HG03280 (cell line): ENCODE measurements around the gene EEF1G.

Experiments used
- ATAC-seq: cut with Tn5 transposase; IDR thresholded peaks from one replicate; pipeline ENCODE4 v1.9.1; 2021; ENCODE audit warnings: mild to moderate bottlenecking, moderate library complexity; ENCODE audit not compliant: unreplicated experiment

EEF1G gene

DNA sequence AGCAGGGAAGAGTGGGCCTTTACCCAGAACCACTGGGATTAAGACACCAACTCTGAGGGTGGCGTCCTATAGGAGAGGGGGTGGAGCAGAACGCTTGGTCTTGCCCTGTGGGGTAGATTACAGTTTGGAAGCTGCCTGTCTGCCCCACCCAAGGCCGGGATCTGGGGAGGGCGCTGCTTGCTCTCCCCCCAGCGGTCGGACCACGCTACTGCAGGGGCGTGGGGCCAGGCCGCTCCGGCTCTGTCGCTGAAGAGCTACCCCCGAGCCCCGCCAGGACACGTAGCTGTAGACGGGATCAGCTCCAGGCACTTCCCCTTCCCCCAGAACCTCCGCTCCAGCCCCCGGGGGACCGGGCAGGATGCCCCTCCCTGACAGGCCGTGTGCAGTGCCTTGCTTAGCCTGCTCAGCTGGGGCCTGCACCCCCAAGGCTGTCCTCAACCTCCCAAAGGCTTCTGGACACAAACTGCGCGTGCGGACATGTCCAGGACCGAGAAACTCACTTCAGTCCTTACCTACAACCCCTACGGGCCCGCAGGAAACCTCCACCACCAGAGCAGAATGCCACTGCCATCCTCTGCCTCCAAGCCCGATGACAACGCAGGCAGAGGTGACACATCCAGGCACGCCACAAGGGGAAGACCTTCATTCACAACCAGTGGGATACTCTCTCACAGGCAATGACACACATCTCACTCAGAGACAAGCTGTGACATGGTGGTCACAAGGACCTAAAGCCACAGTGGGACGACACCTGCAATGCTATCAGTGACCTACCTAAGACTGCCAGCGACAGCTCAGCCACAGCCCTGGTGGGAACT lies 30.7 kb downstream of the EEF1G start:
- ATAC-seq = peak; percentile 36

DNA sequence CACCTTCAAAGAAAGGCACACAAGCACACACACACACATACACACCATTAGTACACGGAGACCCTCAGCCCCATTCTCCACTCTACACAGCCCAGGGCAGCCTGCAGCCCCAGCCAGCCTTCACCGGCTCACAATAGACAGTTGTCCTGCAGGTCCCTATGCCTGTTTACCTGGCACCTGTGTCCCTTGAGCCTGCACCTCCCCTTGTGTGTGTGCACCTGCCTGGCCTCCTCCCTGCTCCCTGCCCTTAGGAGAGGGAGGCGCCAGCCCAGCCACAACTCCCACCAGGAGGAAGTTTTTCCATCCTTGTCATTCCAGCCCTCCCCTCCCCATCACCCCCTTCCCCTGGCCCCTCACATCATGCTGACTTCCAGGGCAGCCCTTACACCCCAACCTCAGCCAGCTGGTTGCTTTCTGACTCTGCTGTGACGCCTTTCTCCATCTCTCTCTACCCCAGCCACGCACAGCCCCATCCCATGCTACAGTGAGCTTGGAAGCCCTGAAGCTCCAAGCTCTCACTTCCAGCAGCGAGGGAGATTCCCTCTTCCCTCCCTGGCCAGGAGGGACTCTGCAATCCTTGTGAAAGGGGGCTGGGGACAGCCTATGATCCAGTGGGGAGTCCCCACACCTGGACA lies 31.5 kb downstream of the EEF1G start:
- no peak for ATAC-seq

GRCh38 chr11:62540804-62541701 lies 32.6 kb downstream of the EEF1G start:
- peak; percentile 45 for ATAC-seq

DNA sequence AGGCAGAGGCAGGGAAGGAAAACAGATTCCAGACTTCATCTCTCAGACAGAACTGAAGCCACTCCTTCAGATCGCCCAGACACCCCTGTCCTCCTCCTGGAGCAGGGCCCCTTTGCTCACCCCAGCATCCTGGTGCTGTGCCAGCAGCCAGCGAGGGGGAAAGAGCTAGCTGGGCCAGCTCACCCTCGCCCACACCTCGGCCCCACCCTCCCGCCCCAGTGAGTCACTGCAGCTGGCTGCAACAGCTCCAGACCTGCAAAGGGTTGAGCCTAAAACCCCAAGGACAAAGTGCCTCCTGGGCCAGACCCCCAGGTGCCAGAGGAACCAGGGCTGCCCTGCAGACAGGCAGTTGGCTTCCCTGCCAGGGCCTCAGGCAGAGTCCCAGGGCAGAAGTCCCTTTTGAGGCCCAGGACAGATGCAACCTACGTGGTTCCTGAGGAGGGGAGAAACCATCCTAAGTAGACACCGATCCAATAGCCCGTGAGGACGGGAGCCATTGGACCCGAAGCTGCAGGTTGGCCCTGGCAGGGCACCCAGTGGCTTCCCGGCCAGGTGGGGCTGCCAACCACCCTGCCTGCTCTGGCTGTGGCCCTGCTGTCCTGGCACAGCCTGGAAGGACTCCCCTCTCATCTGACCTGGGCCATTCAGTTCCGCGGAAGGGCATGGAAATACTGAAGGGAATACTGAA lies 34.3 kb downstream of the EEF1G start:
- no peak for ATAC-seq

DNA sequence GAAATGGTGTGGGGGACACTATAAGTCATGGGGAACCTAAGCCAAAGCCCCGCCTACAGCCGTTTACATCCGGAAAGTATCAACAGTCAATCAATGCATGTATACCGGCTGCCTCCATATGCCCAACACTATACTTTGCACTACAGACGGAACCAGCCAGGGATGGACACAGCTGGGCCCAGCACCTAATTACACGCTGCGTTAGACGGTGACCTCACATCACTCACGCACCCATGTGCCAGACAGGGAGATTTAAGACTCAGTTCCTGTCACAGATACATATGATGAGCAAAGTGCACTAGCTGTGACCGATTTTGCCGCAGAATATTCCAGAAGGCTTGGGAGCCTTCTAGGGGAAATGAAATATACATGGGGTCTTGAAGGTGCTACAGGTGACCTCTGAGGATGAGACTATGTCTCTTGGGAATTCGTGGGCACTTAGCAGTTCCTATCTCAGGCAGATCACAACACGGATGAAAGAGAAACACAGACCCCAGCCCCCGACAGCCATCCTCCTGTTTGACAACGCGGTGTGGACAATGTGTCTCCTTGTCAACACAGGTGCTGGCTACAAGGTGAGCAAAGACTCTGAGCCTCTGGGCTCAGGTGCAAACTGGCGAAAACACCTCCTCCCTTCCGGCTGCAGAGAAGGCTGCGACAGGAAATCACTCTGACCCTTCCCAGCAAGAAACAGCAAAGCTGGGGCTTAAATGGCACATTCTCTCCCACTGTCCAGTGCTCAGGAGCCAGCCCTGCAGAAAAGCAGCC lies 35.0 kb downstream of the EEF1G start:
- ATAC-seq = no peak

- no peak for ATAC-seq
Measured at GRCh38 chr11:62536301-62536957, 37.3 kb downstream of the EEF1G start.

DNA sequence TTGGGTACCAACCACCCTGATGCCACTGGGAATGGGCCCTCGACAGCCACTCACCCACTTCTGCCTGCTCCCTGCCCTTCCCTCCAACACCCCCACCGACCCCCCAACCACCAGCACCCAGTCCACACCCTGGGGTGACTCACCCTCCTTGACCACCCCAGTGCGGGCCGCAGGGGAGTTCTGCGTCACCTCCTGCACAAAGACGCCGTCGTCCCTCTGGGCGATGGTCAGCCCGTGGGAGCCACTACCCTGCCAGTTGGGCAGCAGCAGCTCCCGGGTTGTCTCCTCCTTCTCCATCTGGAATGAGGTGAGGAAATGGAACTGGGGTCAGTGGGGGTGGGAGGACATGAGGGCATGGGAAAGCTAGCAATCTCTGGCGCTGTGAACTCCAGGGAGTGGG lies 37.9 kb downstream of the EEF1G start:
- ATAC-seq = no peak

DNA sequence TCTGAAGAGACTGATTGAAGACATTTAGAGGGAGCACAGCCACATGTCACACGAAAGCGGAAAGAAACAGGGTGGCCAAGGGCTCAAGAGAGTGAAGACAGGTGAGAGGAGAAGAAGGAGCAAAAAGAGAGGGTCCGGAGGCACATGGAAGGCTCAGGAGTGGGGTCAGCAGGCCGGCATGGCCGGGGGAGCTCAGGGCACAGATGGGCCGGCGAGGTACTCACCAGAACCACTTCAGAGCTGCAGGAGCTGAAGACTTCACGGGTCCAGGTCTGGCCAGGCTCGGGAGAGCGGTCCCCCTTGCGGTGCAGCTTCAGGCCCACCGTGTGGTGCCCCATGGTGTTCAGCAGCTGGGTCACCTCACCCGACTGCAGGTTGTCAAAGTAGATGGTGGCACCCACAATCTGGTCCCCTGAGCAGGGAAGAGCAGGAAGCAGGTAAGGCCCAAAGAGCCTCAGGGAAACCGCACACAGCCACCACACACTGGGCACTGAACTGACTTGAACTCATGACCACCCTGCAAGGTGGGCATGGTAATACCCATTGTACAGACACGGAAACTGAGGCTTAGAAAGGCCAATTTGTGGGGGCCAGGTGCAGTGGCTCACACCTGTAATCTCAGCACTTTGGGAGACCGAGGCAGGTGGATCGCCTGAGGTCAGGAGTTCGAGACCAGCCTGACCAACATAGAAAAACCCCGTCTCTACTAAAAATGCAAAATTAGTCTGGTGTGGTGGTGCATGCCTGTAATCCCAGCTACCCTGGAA lies 38.7 kb downstream of the EEF1G start:
- ATAC-seq = no peak

- no peak for ATAC-seq
Measured at GRCh38 chr11:62532096-62532495, 41.6 kb downstream of the EEF1G start.

DNA sequence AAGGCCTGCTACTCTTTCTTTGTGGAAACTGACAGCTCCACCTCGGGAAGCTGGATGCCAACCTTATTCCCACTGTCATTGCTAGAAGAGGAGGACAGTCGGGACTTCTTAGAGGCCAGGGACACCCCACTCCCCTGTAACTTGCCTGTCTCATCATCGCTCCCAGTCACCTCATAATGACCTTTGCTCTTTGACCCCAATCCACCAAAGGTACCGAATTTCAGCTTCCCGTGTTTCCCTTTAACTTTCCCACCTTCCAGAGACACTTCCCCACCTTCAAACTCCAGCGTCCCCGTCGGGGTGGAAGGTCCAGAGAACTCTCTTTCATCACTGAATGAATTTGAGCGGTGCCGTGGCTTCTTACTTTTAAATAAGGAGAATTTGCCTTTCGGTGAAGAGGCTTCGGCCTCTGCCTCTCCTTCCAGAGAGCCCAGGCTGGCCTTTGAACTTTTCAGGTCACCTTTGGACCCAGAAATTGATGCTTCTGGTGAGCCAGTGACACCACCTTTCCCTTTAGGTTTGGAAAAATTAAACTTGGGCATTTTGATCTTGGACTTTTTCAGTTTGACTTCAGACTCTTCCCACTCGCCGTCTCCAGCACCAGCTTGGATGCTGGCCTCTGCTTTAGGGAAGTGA lies 56.8 kb downstream of the EEF1G start:
- no peak for ATAC-seq

GRCh38 chr11:62514151-62514550 lies 59.5 kb downstream of the EEF1G start:
- no peak for ATAC-seq

DNA sequence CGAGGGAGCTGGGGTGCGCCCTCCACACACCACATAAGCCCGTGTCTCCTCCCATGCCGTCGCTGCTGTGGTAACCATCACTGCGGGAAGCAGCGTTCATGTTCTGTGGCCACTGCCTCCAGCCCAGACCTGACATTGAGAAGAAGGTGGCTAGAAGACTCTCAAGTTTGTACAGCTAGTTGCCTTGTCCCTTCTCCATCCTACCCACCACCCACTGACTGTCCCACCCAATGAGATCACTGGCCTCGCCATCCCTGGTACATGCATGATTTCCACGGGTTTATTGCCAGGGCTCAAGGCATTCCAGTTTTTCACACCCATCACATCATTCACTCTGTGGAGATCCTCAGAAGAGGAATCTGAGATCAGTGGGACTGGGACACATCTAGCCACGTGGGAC lies 60.1 kb downstream of the EEF1G start:
- ATAC-seq = no peak

DNA sequence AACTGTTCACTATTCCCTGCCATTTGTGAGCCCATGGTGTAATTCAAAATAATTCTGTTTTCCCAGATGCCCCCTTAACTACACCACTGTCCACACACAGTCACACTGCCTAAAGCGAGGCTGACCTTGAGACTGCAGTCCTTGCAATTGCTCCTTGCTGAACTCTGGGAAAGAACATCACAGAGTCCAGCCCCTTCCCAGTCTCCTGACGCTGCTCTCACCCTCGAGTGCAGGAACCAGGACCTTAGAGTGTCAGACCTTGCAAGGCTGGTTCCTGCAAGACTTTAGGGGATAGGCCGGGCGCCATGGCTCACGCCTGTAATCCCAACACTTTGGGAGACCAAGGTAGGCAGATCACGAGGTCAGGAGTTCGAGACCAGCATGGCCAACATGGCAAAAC lies 60.7 kb downstream of the EEF1G start:
- no peak for ATAC-seq
